H1 (cell line): ENCODE data around the gene PCDHAC2. TPM values are rescaled to one million over a fixed set of nuclear protein-coding genes. Genes with fewer than 3 reads are reported as not detected.

Experiments
- BCL11A ChIP-seq, 2 experiments: IDR thresholded peaks; one replicate each; pipeline ENCODE4 v1.6.1; 2011; ENCODE audit warnings: low read depth in 2 of 2, low read length in 2 of 2, mild to moderate bottlenecking in 2 of 2
- HDAC2 ChIP-seq, 2 experiments: fragments of 300-600 bp in 1 of 2; sonication (generic) in 1 of 2; IDR thresholded peaks; 2 replicates each; pipeline ENCODE4 v1.6.1; 2011 to 2012; ENCODE audit warnings: low read depth in 2 of 2, low read length in 2 of 2, mild to moderate bottlenecking in 2 of 2, moderate library complexity in 2 of 2, borderline replicate concordance in 1 of 2, inconsistent platforms in 1 of 2
- KDM4A ChIP-seq: IDR thresholded peaks from one replicate; pipeline ENCODE4 v1.7.1; 2012; ENCODE audit warnings: low read depth, mild to moderate bottlenecking, moderate library complexity, low read length, inconsistent platforms; ENCODE audit not compliant: severe bottlenecking
- RXRA ChIP-seq: IDR thresholded peaks from 2 replicates; pipeline ENCODE4 v1.6.1; 2011; ENCODE audit warnings: low read depth, mild to moderate bottlenecking, low read length, moderate library complexity; ENCODE audit not compliant: insufficient read depth
- TEAD4 ChIP-seq: IDR thresholded peaks from 2 replicates; pipeline ENCODE4 v1.6.1; 2012; ENCODE audit warnings: low read depth, low read length, inconsistent platforms, mixed read lengths
- YY1 ChIP-seq: IDR thresholded peaks from 2 replicates; pipeline ENCODE4 v1.6.1; 2011; ENCODE audit warnings: low read depth, mild to moderate bottlenecking, low read length
- polyA plus RNA-seq, 7 experiments: library from polyadenylated mRNA; depleted of rRNA in 3 of 7; stranded (reverse) in 5 of 7; unstranded in 2 of 7; fragments of >200 nt in 5 of 7; fragments of 200-250 nt in 2 of 7; gene quantifications; 1 replicate in 5 of 7; 2 replicates in 1 of 7; 4 replicates in 1 of 7; pipeline versions ENCODE4 v1.2.1 to v1.2.3, GENCODE V29; 2011 to 2013; ENCODE audit warnings: missing spikeins in 2 of 7, mixed read lengths in 2 of 7
- total RNA-seq: library from RNA; stranded (reverse); fragmentation: NEBNext Ultra II Directional; extraction: Animal tissue kit (Norgen Biotek cat#: 25700); gene quantifications from 2 replicates; pipeline ENCODE4 v1.2.1, GENCODE V29; 2021
- TF ChIP-seq, protein P1 (sequence below): fragments of 300-600 bp; sonication (generic); IDR thresholded peaks from 2 replicates; pipeline ENCODE4 v1.7.1; 2012; ENCODE audit warnings: low read length, moderate library complexity, mild to moderate bottlenecking, inconsistent platforms; ENCODE audit not compliant: insufficient replicate concordance

The PCDHAC2 gene
- total and polyA plus RNA-seq, 2 of the 8 experiments (the other 6 are each of a cell fraction or from before 2014, with no cell fraction given): 3.7 to 5.0 TPM

DNA sequence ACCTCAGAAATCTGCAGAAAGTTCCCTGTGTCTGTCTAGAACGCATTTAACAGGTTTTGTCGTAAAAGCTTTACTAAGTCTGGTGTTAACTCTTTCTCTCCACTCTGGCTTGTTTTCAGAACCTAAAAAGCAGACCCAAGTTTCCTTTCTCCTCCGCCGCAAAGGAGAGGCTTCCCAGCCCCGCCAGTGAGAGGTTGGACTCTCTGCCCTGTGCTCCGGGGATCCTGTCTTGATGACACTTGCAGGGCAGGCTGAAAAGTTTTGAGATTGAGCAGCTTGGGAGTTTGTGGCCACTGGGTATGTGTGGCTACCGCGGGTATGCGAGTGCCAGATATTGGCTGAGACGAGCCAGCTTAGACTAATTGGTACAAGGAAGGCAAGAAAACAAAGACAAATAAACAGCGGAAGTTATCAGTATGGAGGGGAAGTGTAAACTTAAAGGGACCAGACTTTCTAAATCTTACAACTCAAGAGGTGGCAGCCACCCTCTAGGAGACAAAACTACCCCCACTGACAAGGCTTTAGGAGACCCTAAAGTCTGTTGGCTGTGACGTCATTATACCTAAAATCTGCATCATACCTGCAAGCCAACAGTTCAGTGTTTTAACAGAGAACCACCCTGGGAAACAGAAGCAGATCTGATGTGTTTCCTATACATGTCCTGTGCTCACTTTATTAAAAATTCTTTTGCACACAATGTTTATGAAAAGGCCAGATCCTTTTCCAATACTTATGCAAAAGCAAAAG is 43.9 kb downstream of the PCDHAC2 start (continued):
- TF ChIP-seq, protein P1, sequence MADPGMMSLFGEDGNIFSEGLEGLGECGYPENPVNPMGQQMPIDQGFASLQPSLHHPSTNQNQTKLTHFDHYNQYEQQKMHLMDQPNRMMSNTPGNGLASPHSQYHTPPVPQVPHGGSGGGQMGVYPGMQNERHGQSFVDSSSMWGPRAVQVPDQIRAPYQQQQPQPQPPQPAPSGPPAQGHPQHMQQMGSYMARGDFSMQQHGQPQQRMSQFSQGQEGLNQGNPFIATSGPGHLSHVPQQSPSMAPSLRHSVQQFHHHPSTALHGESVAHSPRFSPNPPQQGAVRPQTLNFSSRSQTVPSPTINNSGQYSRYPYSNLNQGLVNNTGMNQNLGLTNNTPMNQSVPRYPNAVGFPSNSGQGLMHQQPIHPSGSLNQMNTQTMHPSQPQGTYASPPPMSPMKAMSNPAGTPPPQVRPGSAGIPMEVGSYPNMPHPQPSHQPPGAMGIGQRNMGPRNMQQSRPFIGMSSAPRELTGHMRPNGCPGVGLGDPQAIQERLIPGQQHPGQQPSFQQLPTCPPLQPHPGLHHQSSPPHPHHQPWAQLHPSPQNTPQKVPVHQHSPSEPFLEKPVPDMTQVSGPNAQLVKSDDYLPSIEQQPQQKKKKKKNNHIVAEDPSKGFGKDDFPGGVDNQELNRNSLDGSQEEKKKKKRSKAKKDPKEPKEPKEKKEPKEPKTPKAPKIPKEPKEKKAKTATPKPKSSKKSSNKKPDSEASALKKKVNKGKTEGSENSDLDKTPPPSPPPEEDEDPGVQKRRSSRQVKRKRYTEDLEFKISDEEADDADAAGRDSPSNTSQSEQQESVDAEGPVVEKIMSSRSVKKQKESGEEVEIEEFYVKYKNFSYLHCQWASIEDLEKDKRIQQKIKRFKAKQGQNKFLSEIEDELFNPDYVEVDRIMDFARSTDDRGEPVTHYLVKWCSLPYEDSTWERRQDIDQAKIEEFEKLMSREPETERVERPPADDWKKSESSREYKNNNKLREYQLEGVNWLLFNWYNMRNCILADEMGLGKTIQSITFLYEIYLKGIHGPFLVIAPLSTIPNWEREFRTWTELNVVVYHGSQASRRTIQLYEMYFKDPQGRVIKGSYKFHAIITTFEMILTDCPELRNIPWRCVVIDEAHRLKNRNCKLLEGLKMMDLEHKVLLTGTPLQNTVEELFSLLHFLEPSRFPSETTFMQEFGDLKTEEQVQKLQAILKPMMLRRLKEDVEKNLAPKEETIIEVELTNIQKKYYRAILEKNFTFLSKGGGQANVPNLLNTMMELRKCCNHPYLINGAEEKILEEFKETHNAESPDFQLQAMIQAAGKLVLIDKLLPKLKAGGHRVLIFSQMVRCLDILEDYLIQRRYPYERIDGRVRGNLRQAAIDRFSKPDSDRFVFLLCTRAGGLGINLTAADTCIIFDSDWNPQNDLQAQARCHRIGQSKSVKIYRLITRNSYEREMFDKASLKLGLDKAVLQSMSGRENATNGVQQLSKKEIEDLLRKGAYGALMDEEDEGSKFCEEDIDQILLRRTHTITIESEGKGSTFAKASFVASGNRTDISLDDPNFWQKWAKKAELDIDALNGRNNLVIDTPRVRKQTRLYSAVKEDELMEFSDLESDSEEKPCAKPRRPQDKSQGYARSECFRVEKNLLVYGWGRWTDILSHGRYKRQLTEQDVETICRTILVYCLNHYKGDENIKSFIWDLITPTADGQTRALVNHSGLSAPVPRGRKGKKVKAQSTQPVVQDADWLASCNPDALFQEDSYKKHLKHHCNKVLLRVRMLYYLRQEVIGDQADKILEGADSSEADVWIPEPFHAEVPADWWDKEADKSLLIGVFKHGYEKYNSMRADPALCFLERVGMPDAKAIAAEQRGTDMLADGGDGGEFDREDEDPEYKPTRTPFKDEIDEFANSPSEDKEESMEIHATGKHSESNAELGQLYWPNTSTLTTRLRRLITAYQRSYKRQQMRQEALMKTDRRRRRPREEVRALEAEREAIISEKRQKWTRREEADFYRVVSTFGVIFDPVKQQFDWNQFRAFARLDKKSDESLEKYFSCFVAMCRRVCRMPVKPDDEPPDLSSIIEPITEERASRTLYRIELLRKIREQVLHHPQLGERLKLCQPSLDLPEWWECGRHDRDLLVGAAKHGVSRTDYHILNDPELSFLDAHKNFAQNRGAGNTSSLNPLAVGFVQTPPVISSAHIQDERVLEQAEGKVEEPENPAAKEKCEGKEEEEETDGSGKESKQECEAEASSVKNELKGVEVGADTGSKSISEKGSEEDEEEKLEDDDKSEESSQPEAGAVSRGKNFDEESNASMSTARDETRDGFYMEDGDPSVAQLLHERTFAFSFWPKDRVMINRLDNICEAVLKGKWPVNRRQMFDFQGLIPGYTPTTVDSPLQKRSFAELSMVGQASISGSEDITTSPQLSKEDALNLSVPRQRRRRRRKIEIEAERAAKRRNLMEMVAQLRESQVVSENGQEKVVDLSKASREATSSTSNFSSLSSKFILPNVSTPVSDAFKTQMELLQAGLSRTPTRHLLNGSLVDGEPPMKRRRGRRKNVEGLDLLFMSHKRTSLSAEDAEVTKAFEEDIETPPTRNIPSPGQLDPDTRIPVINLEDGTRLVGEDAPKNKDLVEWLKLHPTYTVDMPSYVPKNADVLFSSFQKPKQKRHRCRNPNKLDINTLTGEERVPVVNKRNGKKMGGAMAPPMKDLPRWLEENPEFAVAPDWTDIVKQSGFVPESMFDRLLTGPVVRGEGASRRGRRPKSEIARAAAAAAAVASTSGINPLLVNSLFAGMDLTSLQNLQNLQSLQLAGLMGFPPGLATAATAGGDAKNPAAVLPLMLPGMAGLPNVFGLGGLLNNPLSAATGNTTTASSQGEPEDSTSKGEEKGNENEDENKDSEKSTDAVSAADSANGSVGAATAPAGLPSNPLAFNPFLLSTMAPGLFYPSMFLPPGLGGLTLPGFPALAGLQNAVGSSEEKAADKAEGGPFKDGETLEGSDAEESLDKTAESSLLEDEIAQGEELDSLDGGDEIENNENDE: no peak
- no peak for TF ChIP-seq KDM4A
- no peak for TF ChIP-seq TEAD4
- TF ChIP-seq BCL11A (IDR thresholded peaks at IDR 0.05; ENCODE audit: low read depth in 2 of 2, low read length in 2 of 2): no peak
- no peak for TF ChIP-seq HDAC2 (IDR thresholded peaks at IDR 0.05; ENCODE audit: borderline replicate concordance in 1 of 2, low read depth in 2 of 2, low read length in 2 of 2)
- TF ChIP-seq YY1: no peak
- TF ChIP-seq RXRA: no peak
